Fibroblast of the aortic adventitia (primary cell): ENCODE measurements around the gene GPR160. TPM values are rescaled to one million over a fixed set of nuclear protein-coding genes. Genes with fewer than 3 reads are reported as not detected.

Source experiments
- DNase-seq: peaks from one replicate; pipeline ENCODE4 v3.0.0-alpha.2; 2010; ENCODE audit warnings: low read depth
- H3K4me3 ChIP-seq: 2 replicates; pipeline ENCODE4 v1.5.1; 2011; ENCODE audit warnings: low read depth, mild to moderate bottlenecking, control low read depth, low read length, moderate library complexity
- total RNA-seq: library from RNA; depleted of rRNA; stranded (reverse); fragments of >200 nt; gene quantifications from 2 replicates; pipeline ENCODE4 v1.2.3, GENCODE V29; 2012; ENCODE audit warnings: low replicate concordance
- TF ChIP-seq, protein P1 (sequence below): IDR thresholded peaks from 2 replicates; pipeline ENCODE4 v1.5.1; 2011; ENCODE audit warnings: mild to moderate bottlenecking, low read length, control low read depth, inconsistent platforms; ENCODE audit not compliant: insufficient read depth

GPR160 gene
- total RNA-seq, 1 donor = 0.90 TPM

DNA sequence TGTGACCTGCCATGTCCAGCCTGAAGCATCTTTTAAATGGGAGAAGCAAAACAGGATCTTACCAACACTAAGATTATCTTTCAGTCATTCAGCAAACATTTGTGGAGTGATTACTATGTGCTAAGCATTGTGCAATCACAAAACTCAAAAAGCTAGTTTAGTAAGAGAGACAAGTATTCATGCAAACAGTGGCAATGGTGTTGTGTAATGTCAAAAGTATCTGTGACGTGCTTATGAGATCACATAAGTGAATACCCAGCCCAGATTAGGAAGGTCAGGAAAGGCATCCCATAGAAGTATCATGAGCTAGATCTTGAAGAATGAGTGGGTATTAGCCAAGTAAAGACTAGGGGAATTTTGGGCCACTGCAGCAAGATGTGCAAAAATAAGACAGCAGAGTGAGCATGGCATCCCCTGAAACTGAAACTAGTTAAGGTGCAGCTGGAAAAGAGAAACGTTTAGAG lies 39.1 kb upstream of the GPR160 start:
- no peak overlapping the region for H3K4me3 ChIP-seq
- DNase-seq = peak; percentile 85
- TF ChIP-seq, protein P1, sequence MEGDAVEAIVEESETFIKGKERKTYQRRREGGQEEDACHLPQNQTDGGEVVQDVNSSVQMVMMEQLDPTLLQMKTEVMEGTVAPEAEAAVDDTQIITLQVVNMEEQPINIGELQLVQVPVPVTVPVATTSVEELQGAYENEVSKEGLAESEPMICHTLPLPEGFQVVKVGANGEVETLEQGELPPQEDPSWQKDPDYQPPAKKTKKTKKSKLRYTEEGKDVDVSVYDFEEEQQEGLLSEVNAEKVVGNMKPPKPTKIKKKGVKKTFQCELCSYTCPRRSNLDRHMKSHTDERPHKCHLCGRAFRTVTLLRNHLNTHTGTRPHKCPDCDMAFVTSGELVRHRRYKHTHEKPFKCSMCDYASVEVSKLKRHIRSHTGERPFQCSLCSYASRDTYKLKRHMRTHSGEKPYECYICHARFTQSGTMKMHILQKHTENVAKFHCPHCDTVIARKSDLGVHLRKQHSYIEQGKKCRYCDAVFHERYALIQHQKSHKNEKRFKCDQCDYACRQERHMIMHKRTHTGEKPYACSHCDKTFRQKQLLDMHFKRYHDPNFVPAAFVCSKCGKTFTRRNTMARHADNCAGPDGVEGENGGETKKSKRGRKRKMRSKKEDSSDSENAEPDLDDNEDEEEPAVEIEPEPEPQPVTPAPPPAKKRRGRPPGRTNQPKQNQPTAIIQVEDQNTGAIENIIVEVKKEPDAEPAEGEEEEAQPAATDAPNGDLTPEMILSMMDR = no peak

DNA sequence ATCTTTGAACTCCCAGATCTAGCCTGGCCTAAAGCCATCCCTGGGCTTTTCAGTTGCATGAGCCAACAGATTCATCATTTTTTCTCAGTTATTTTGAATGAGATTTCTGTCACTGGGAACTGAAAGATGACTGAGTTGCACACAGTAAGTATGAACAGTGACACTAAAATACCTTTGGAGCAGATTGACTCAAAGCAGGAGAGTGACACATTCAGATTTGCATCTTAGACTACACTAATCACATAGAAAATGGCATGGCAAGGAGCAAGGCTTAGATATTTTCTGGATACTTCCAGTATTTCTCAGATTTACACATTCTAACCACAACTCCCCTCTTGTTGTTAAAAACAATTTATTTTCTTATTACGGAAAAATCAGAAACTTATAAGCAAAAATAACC lies 38.4 kb upstream of the GPR160 start:
- no peak overlapping the region for H3K4me3 ChIP-seq
- TF ChIP-seq, protein P1 = no peak
- DNase-seq = no peak

DNA sequence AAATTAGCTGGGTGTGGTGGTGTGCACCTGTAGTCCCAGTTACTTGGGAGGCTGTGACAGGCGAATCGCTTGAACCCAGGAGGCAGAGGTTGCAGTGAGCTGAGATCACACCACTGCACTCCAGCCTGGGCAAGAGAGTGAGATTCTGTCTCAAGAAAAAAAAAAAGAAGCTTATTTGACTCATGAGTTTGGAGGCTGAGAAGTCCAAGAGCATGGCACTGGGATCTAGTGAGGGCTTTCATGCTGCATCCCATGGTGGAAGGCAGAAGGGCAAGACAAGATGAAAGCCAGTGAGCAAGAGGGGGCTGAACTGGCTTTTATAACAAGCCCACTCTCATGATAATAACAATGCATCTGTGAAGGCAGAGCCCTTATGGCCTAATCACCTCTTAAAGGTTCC lies 37.7 kb upstream of the GPR160 start:
- DNase-seq = no peak
- TF ChIP-seq, protein P1 = no peak
- H3K4me3 ChIP-seq = no peak overlapping the region

DNA sequence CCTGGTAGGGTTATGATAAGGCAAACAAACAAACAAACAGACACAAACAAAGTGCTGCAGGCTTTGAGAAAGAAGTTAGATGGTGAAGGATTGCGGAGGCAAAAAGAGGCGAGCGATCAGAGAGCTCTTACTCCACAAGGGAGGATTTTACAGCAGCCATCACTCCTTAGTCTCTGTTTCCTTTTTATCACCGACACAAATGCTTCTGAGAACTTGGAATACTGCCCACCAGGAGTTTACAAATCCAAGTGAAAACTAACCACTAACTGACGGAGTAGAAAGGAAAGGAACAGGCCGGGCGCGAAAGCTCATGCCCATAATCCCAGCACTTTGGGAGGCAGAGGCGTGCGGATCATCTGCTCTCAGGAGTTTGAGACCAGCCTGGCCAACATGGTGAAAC lies 35.6 kb upstream of the GPR160 start:
- H3K4me3 ChIP-seq = no peak overlapping the region
- TF ChIP-seq, protein P1 = no peak
- no peak for DNase-seq

DNA sequence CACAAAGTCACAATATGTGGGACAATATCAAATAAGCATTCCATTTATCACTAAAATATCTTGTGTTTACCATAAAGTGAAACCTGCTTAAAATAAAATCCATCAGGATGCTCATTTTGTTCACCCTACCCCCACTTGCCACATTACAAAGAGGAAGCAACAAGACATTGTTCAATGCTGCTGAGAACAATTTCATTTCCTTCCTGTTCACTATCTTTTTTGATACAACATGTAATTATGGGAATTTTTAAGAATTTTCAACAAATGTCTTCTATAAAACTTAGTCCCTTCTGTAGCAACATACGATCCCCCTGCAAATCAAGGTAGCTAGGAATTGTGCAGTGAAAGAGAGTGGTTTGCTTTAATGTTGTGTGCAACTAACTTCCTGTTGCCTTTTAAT lies 34.9 kb upstream of the GPR160 start:
- TF ChIP-seq, protein P1 = no peak
- no peak for DNase-seq
- no peak overlapping the region for H3K4me3 ChIP-seq

DNA sequence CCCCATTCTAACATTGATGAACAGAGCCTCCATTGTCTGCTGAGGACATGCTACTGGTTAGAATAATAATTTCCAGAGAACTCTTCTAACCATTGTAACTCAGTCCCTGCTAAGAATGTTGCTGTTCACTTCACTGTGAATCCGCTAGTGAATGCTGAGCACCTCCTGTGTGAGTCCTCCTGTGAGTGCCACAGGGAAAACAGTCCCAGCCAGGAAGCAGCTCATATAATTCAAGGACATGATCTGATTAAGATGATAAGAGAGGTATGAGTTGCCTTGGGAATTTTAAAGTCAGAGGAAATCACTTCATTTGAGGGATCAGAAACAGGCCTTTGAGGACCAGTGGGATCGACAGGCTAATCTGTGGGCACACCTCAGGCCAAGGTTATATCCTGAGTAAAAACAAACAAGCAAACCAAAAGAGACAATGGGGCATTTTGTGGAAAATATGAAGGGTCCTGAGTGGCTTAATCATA lies 33.9 kb upstream of the GPR160 start:
- no peak overlapping the region for H3K4me3 ChIP-seq
- no peak for DNase-seq

More for the DNA sequence above, 33.9 kb upstream of the GPR160 start:
- TF ChIP-seq, protein P1 = no peak
